ENCODE results near the gene ADA. TPM values are rescaled to one million over a fixed set of nuclear protein-coding genes. Genes with fewer than 3 reads are reported as not detected.

The ADA gene
- total RNA-seq, 1 donor from 2014 or later: 19.2 TPM

DNA sequence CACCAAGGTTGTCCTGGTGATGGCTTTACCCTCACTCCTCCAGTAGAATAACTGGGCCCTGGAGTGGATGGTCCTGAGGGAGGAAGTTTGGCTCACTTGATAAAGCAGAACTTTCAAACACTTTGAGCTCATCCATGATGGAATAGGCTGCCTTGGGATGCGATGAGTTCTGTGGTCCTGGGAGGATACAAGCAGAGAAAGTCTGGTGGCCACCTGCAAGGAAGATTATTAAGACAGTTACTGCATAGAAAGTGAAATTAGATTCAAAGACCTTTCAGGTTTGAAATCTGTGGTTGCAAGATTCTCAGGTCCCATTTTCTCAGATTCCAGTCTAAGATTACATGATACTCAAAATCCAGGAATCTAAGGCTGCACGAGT is 43.8 kb upstream of the ADA start:
- no peak overlapping the region for H3K4me3 ChIP-seq (ENCODE audit: low read depth, low read length)
- no peak for TF ChIP-seq CTCF (IDR thresholded peaks at IDR 0.05; ENCODE audit: insufficient read depth, low read length, poor library complexity, severe bottlenecking)
- no peak for DNase-seq (ENCODE audit: low read depth)
- no peaks in the 10 kb centered on the region for H3K36me3 ChIP-seq (ENCODE audit: control insufficient read depth, insufficient read depth, low read length)
- no peaks in the 10 kb centered on the region for H3K27me3 ChIP-seq (ENCODE audit: control insufficient read depth, insufficient read depth, low read length)

DNA sequence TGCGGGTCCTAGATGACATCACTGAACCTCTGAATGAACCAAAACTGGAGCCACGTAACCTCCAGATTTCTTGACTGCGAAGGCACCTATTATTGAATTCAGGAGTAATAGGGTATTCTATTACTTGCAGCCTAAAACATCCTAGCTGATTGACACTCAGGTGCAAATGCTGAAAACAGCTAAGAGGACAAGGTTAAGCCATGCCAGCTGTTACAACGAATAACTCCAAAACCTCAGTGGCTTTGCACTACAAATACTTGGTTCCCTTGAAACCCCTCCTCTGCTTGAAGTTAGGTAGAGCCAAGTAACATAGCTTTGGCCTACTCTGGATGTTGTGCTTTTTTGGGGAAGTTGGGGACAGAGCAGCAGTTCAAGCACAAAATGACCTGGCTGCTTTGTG is 42.7 kb upstream of the ADA start:
- no peaks in the 10 kb centered on the region for H3K36me3 ChIP-seq (ENCODE audit: control insufficient read depth, insufficient read depth, low read length)
- no peak for DNase-seq (ENCODE audit: low read depth)
- H3K27me3 ChIP-seq (ENCODE audit: control insufficient read depth, insufficient read depth, low read length): no peaks in the 10 kb centered on the region
- no peak for TF ChIP-seq CTCF (IDR thresholded peaks at IDR 0.05; ENCODE audit: insufficient read depth, low read length, poor library complexity, severe bottlenecking)
- no peak overlapping the region for H3K4me3 ChIP-seq (ENCODE audit: low read depth, low read length)

- H3K27me3 ChIP-seq (ENCODE audit: control insufficient read depth, insufficient read depth, low read length): no peaks in the 10 kb centered on the region
- no peak for DNase-seq (ENCODE audit: low read depth)
- no peak overlapping the region for H3K4me3 ChIP-seq (ENCODE audit: low read depth, low read length)
- H3K36me3 ChIP-seq (ENCODE audit: control insufficient read depth, insufficient read depth, low read length): no peaks in the 10 kb centered on the region
- no peak for TF ChIP-seq CTCF (IDR thresholded peaks at IDR 0.05; ENCODE audit: insufficient read depth, low read length, poor library complexity, severe bottlenecking)
These were observed 42.1 kb upstream of the ADA start for GRCh38 chr20:44693627-44694026.

- no peak for TF ChIP-seq CTCF (IDR thresholded peaks at IDR 0.05; ENCODE audit: insufficient read depth, low read length, poor library complexity, severe bottlenecking)
- Histone ChIP-seq H3K27me3 (ENCODE audit: control insufficient read depth, insufficient read depth, low read length) (no peaks in the 10 kb centered on the region), H3K36me3 (ENCODE audit: control insufficient read depth, insufficient read depth, low read length) (no peaks in the 10 kb centered on the region), H3K4me3 (ENCODE audit: low read depth, low read length) (no peak overlapping the region)
- peak; percentile 94 for DNase-seq (ENCODE audit: low read depth)
These were observed 41.5 kb upstream of the ADA start for GRCh38 chr20:44692932-44693480.

- DNase-seq (ENCODE audit: low read depth): no peak
- Histone ChIP-seq H3K4me3 (ENCODE audit: low read depth, low read length) (no peak overlapping the region), H3K36me3 (ENCODE audit: control insufficient read depth, insufficient read depth, low read length) (no peaks in the 10 kb centered on the region), H3K27me3 (ENCODE audit: control insufficient read depth, insufficient read depth, low read length) (no peaks in the 10 kb centered on the region)
- TF ChIP-seq CTCF (IDR thresholded peaks at IDR 0.05; ENCODE audit: insufficient read depth, low read length, poor library complexity, severe bottlenecking): no peak
These were observed 40.2 kb upstream of the ADA start for GRCh38 chr20:44691424-44692423.

Data from kidney epithelial cell (primary cell).